HepG2 (cell line): ENCODE results near the gene IRF4. TPM values are rescaled to one million over a fixed set of nuclear protein-coding genes. Genes with fewer than 3 reads are reported as not detected.
A peak's percentile ranks its signal among the peaks of the same experiment; 100 is the strongest.

ENCODE experiments used
- ATAC-seq: fragments of 200-7000 bp; cut with Tn5 transposase; 3 replicates; pipeline ENCODE4 v1.9.1; 2020; ENCODE audit warnings: mild to moderate bottlenecking, moderate library complexity
- BruUV-seq: library from RNA; stranded (reverse); fragments of 400-500 nt; replicated peaks from 2 replicates; lab custom pipeline; 2021; lab: Mats Ljungman, UMichigan
- CTCF ChIA-PET: fragments of 300-600 bp; formaldehyde crosslinking; extraction: SDS; loops from one replicate; lab custom pipeline; 2021; ENCODE audit warnings: low total read pairs, inconsistent platforms, low intra/inter-chr PET ratio; lab: Yijun Ruan, JAX
- POLR2A ChIA-PET: fragments of 350-600 bp; sonication (Branson Sonifier 250); formaldehyde crosslinking; loops from one replicate; lab custom pipeline; 2020; ENCODE audit warnings: antibody characterized with exemption, inconsistent platforms; lab: Yijun Ruan, JAX
- DNase-seq: peaks from one replicate; pipeline ENCODE4 v3.0.0-alpha.2; 2015; ENCODE audit warnings: low spot score
- FAIRE-seq: peaks from 3 replicates; lab custom pipeline; 2011; peaks lifted over from hg19 to GRCh38; lab: Jason Lieb, UNC
- H2AFZ ChIP-seq: one replicate; pipeline ENCODE4 v1.6.1; 2011; ENCODE audit warnings: low read length, inconsistent platforms
- H3K27ac ChIP-seq: fragments of 300-600 bp; 3 replicates; pipeline ENCODE4 v1.8.0; 2011; ENCODE audit warnings: mixed run types, mild to moderate bottlenecking, mixed read lengths, low read length, inconsistent platforms; ENCODE audit not compliant: insufficient read depth; ENCODE audit errors: extremely low read length
- H3K27me3 ChIP-seq, 2 experiments: fragments of 200-600 bp in 1 of 2; 2 replicates in 1 of 2; 3 replicates in 1 of 2; pipeline versions ENCODE4 v1.6.0 to v1.8.0; 2011; ENCODE audit warnings: low read length in 2 of 2, mild to moderate bottlenecking in 2 of 2, moderate library complexity in 2 of 2, inconsistent platforms in 1 of 2; ENCODE audit not compliant: insufficient read depth in 2 of 2, control insufficient read depth in 1 of 2
- H3K36me3 ChIP-seq, 2 experiments: fragments of 200-600 bp in 1 of 2; replicated peaks in 1 of 2; 2 replicates in 1 of 2; 3 replicates in 1 of 2; pipeline versions ENCODE4 v1.5.1 to v1.8.0; 2011; ENCODE audit warnings: low read length in 2 of 2, inconsistent platforms in 1 of 2; ENCODE audit not compliant: insufficient read depth in 2 of 2, control insufficient read depth in 1 of 2
- H3K4me1 ChIP-seq: 2 replicates; pipeline ENCODE4 v1.5.1; 2012; ENCODE audit warnings: low read length, inconsistent platforms; ENCODE audit not compliant: insufficient read depth
- H3K4me2 ChIP-seq: 2 replicates; pipeline ENCODE4 v1.6.0; 2011; ENCODE audit warnings: low read depth, low read length, inconsistent platforms
- H3K4me3 ChIP-seq, 3 experiments: fragments of 200-600 bp in 1 of 3; sonication (generic), shearing (Covaris generic) in 1 of 3; replicated peaks in 1 of 3; 2 replicates each; pipeline ENCODE4 v1.5.1; 2011 to 2016; ENCODE audit warnings: low read length in 3 of 3, inconsistent platforms in 2 of 3, low read depth in 2 of 3, mild to moderate bottlenecking in 2 of 3, control low read depth in 1 of 3, mixed read lengths in 1 of 3; ENCODE audit not compliant: insufficient read depth in 1 of 3
- H3K79me2 ChIP-seq: one replicate; pipeline ENCODE4 v1.6.1; 2011; ENCODE audit warnings: low read length, inconsistent platforms; ENCODE audit not compliant: insufficient read depth
- H3K9ac ChIP-seq: 2 replicates; pipeline ENCODE4 v1.6.0; 2011; ENCODE audit warnings: mild to moderate bottlenecking, low read depth, low read length, inconsistent platforms; ENCODE audit not compliant: insufficient read depth
- H3K9me3 ChIP-seq: 2 replicates; pipeline ENCODE4 v1.5.1; 2012; ENCODE audit warnings: mild to moderate bottlenecking, low read length
- H4K20me1 ChIP-seq: 2 replicates; pipeline ENCODE4 v1.6.0; 2011; ENCODE audit warnings: inconsistent platforms, mild to moderate bottlenecking, low read length, moderate library complexity; ENCODE audit not compliant: insufficient read depth
- AGO2 ChIP-seq: fragments of 200-400 bp; formaldehyde crosslinking; optimal IDR thresholded peaks from 2 replicates; pipeline ENCODE3; 2017; ENCODE audit warnings: mild to moderate bottlenecking, low read depth, low read length, moderate library complexity
- ATF1 ChIP-seq: IDR thresholded peaks from 2 replicates; pipeline ENCODE4 v1.6.1; 2016; ENCODE audit warnings: mild to moderate bottlenecking, control low read depth
- EED ChIP-seq: sonication (generic); formaldehyde crosslinking; IDR thresholded peaks from 2 replicates; pipeline ENCODE4 v1.5.0; 2020; ENCODE audit warnings: mild to moderate bottlenecking, missing genetic modification reagents
- GPBP1L1 ChIP-seq: sonication (generic); formaldehyde crosslinking; IDR thresholded peaks from 2 replicates; pipeline ENCODE4 v1.5.0; 2020; ENCODE audit warnings: mild to moderate bottlenecking, missing genetic modification reagents
- HNF4A ChIP-seq: sonication (generic); formaldehyde crosslinking; IDR thresholded peaks from 2 replicates; pipeline ENCODE4 v1.4.0; 2020; ENCODE audit warnings: missing genetic modification reagents
- HNRNPLL ChIP-seq: fragments of 200-400 bp; formaldehyde crosslinking; IDR thresholded peaks from 2 replicates; pipeline ENCODE4 v1.6.1; 2017; ENCODE audit warnings: mild to moderate bottlenecking, low read depth, low read length; ENCODE audit not compliant: poor library complexity, severe bottlenecking
- PAWR ChIP-seq: sonication (generic); formaldehyde crosslinking; IDR thresholded peaks from 2 replicates; pipeline ENCODE4 v1.4.0; 2020; ENCODE audit warnings: missing genetic modification reagents, mild to moderate bottlenecking, borderline replicate concordance
- POLR2G ChIP-seq: fragments of 200-400 bp; formaldehyde crosslinking; IDR thresholded peaks from 2 replicates; pipeline ENCODE4 v1.6.1; 2018; ENCODE audit warnings: mild to moderate bottlenecking, low read depth, low read length, moderate library complexity
- RFX3 ChIP-seq: IDR thresholded peaks from 2 replicates; pipeline ENCODE4 v1.6.1; 2016; ENCODE audit warnings: missing biosample characterization, missing genetic modification reagents
- ZGPAT ChIP-seq: IDR thresholded peaks from 2 replicates; pipeline ENCODE4 v1.6.1; 2016; ENCODE audit warnings: mild to moderate bottlenecking
- WGBS: methylation state at CpG from one replicate; pipeline ENCODE4 v1.1.6; 2017; ENCODE audit warnings: low lambda C conversion rate; 5-methylcytosine and 5-hydroxymethylcytosine counted together
- in situ Hi-C: cut with HindIII; loops from 2 replicates; pipeline ENCODE4 v1.10.0; 2017; ENCODE audit warnings: low pct_unique_long_range_greater_than_20kb; ENCODE audit not compliant: extremely low pct_ligation_motif_present
- intact Hi-C: fragments of 100-400 bp; cut with micrococcal nuclease; formaldehyde crosslinking; loops from one replicate; pipeline ENCODE4 v1.10.0; 2022; ENCODE audit not compliant: unreplicated experiment
- polyA plus RNA-seq, 8 experiments: library from polyadenylated mRNA; depleted of rRNA in 3 of 8; stranded (reverse) in 7 of 8; unstranded in 1 of 8; fragments of >200 nt; fragmentation: Illumina TruSeq in 4 of 8; extraction: Trizol in 4 of 8; gene quantifications; 2 replicates each; pipeline versions ENCODE4 v1.2.1 to v1.2.3, GENCODE V29; 2011 to 2016; ENCODE audit warnings: low read depth in 4 of 8, missing spikeins in 1 of 8, mixed read lengths in 1 of 8; ENCODE audit not compliant: insufficient read depth in 1 of 8
- total RNA-seq, 5 experiments: library from RNA; depleted of rRNA; stranded (reverse); fragments of >200 nt; fragmentation: Illumina TruSeq; extraction: Trizol; gene quantifications; 2 replicates each; pipeline ENCODE4 v1.2.3, GENCODE V29; 2016; ENCODE audit warnings: low read depth in 1 of 5
- TF ChIP-seq, protein P1 (sequence below): sonication (generic); formaldehyde crosslinking; IDR thresholded peaks from 2 replicates; pipeline ENCODE4 v1.5.0; 2020; ENCODE audit warnings: missing genetic modification reagents
- TF ChIP-seq, protein P2 (sequence below): sonication (generic); formaldehyde crosslinking; conservative IDR thresholded peaks from 2 replicates; pipeline ENCODE4 v1.5.0; 2020; ENCODE audit warnings: missing genetic modification reagents

IRF4 gene
- total and polyA plus RNA-seq, 2 of the 13 experiments (the other 11 are each of a cell fraction or from before 2014, with no cell fraction given) = 0.07 to 0.09 TPM

- no peaks in the 10 kb centered on the region for H3K9me3 ChIP-seq
- WGBS = 40% methylated on average over 8 of the region's 8 CpGs
- no peaks in the 10 kb centered on the region for H3K36me3 ChIP-seq
- POLR2A ChIA-PET = no interaction called here
- intact Hi-C loops = no loop called here
- H2AFZ ChIP-seq = no peak overlapping the region
- H3K4me2 ChIP-seq = no peak overlapping the region
- TF ChIP-seq PAWR (CRISPR knock-in tag) = 0 out of 2 replicates have a peak, but pooled peaks have one; percentile 27
- TF ChIP-seq RFX3 = no peak
- peaks cover 16% of the 10 kb centered on the region for H3K4me1 ChIP-seq
- no TSS peak for BruUV-seq
- DNase-seq (no peak), ATAC-seq (no peak), FAIRE-seq (no peak)
- in situ Hi-C loops = no loop called here
- no peaks in the 10 kb centered on the region for H3K79me2 ChIP-seq
- H3K4me3 ChIP-seq = no peak overlapping the region
- peaks cover 0 to 14% of the 10 kb centered on the region in 2 experiments; a peak in 4 of 5 replicates for H3K27me3 ChIP-seq
- no peak overlapping the region for H3K9ac ChIP-seq
- CTCF ChIA-PET = no interaction called here
- no peaks in the 10 kb centered on the region for H4K20me1 ChIP-seq
- H3K27ac ChIP-seq = no peak overlapping the region
Observed at GRCh38 chr6:358847-359246, 32.7 kb upstream of the IRF4 start.

DNA sequence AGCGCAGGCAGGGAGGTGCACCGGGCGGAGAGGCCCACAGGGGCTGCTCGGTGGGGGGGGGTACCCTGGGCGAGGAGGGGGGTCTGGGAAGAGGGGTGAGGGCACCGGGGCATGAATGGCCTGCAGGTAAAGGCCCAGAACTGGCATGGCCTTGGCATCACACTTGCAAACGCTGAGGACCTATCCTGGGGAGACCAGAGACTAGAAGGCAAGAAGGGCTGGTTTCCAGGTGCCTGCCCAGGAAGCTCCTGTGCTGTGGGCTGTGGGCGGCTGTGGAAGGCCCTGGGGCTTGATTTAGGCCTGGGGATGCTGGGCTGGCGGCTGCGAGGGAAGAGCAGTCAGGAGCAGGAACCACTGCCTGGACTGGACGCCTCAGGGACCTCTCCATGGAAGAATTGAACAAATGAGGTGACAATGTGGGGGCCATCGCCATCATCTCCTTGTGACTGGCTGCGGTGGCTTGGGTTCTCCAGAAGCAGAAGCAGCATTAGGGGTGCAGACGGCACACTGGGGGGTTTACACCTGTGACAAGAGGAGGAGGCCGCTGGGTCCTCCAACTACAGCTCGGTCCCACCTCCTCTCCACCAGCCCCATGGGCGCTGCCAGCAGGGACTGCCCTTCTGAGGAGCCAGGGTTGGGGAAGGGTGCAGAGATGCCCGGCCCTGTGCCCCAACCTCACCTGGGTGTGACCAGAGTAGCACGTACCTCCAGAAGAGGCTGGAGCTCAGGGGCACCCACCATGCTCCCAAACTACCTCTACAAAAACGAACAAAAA lies 32.1 kb upstream of the IRF4 start:
- H4K20me1 ChIP-seq = no peaks in the 10 kb centered on the region
- H3K27ac ChIP-seq = no peak overlapping the region
- intact Hi-C loops = no loop called here
- WGBS = 41% methylated on average over 20 of the region's 20 CpGs
- H3K9ac ChIP-seq = no peak overlapping the region
- FAIRE-seq = no peak
- H3K4me3 ChIP-seq = no peak overlapping the region
- no peak overlapping the region for H2AFZ ChIP-seq
- CTCF ChIA-PET = no interaction called here
- DNase-seq = no peak
- POLR2A ChIA-PET = interaction anchor here (1.8 kb wide), 1 partner anchor 139 kb away, joined by 4 read pairs; no protein-coding TSS in a partner anchor
- H3K79me2 ChIP-seq = no peaks in the 10 kb centered on the region
- no peaks in the 10 kb centered on the region for H3K9me3 ChIP-seq
- no peak overlapping the region for H3K4me2 ChIP-seq
- no peaks in the 10 kb centered on the region for H3K36me3 ChIP-seq
- BruUV-seq = no TSS peak
- peaks cover 16% of the 10 kb centered on the region for H3K4me1 ChIP-seq
- peaks cover 0 to 20% of the 10 kb centered on the region in 2 experiments; a peak in 4 of 5 replicates for H3K27me3 ChIP-seq
- in situ Hi-C loops = no loop called here
- ATAC-seq = no peak
- TF ChIP-seq AGO2 (peak; percentile 74), RFX3 (no peak), EED (peak; percentile 70; the same call in 1 of the 2 replicates), HNRNPLL (no peak), HNF4A (no peak), ATF1 (CRISPR knock-in tag) (no peak), POLR2G (0 out of 2 replicates have a peak, but pooled peaks have one; percentile 26), ZGPAT (CRISPR knock-in tag) (no peak), GPBP1L1 (CRISPR knock-in tag) (no peak)
- TF ChIP-seq, protein P1, sequence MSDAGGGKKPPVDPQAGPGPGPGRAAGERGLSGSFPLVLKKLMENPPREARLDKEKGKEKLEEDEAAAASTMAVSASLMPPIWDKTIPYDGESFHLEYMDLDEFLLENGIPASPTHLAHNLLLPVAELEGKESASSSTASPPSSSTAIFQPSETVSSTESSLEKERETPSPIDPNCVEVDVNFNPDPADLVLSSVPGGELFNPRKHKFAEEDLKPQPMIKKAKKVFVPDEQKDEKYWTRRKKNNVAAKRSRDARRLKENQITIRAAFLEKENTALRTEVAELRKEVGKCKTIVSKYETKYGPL (CRISPR knock-in tag) = no peak
- TF ChIP-seq, protein P2, sequence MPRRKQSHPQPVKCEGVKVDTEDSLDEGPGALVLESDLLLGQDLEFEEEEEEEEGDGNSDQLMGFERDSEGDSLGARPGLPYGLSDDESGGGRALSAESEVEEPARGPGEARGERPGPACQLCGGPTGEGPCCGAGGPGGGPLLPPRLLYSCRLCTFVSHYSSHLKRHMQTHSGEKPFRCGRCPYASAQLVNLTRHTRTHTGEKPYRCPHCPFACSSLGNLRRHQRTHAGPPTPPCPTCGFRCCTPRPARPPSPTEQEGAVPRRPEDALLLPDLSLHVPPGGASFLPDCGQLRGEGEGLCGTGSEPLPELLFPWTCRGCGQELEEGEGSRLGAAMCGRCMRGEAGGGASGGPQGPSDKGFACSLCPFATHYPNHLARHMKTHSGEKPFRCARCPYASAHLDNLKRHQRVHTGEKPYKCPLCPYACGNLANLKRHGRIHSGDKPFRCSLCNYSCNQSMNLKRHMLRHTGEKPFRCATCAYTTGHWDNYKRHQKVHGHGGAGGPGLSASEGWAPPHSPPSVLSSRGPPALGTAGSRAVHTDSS (CRISPR knock-in tag) = no peak
